Smooth muscle cell (in vitro differentiated cells): ENCODE results near the gene POLR3A. TPM values are rescaled to one million over a fixed set of nuclear protein-coding genes. Genes with fewer than 3 reads are reported as not detected.

Experiments
- DNase-seq: peaks from one replicate; lab custom pipeline; 2025; ENCODE audit not compliant: unreplicated experiment; lab: John Stamatoyannopoulos, UW
- H2AFZ ChIP-seq: fragments of 200-600 bp; sonication (generic); 2 replicates; pipeline ENCODE4 v1.6.0; 2016; ENCODE audit warnings: antibody characterized with exemption, low read depth, mild to moderate bottlenecking
- H3F3A ChIP-seq: fragments of 200-600 bp; sonication (generic); 2 replicates; pipeline ENCODE4 v1.6.0; 2017; ENCODE audit warnings: antibody characterized with exemption, low read depth
- H3K27ac ChIP-seq: fragments of 200-600 bp; sonication (generic); 2 replicates; pipeline ENCODE4 v1.5.1; 2016; ENCODE audit warnings: low read depth, mild to moderate bottlenecking
- H3K27me3 ChIP-seq: fragments of 200-600 bp; sonication (generic); 2 replicates; pipeline ENCODE4 v1.6.1; 2016; ENCODE audit warnings: low read depth, mild to moderate bottlenecking
- H3K36me3 ChIP-seq: fragments of 200-600 bp; sonication (generic); 2 replicates; pipeline ENCODE4 v1.5.1; 2016; ENCODE audit warnings: low read depth
- H3K4me1 ChIP-seq: fragments of 200-600 bp; sonication (generic); 2 replicates; pipeline ENCODE4 v1.5.1; 2016; ENCODE audit warnings: low read depth
- H3K4me2 ChIP-seq: fragments of 200-600 bp; sonication (generic); 2 replicates; pipeline ENCODE4 v1.6.0; 2016; ENCODE audit warnings: mild to moderate bottlenecking
- H3K4me3 ChIP-seq: fragments of 200-600 bp; sonication (generic); 2 replicates; pipeline ENCODE4 v1.5.1; 2016; ENCODE audit warnings: mild to moderate bottlenecking
- H3K79me2 ChIP-seq: fragments of 200-600 bp; sonication (generic); 2 replicates; pipeline ENCODE4 v1.6.0; 2016; ENCODE audit warnings: low read depth, mild to moderate bottlenecking
- H3K9ac ChIP-seq: fragments of 200-600 bp; sonication (generic); 2 replicates; pipeline ENCODE4 v1.6.0; 2016; ENCODE audit warnings: low read depth
- H3K9me3 ChIP-seq: fragments of 200-600 bp; sonication (generic); replicated peaks from 2 replicates; pipeline ENCODE4 v1.5.1; 2016; ENCODE audit warnings: low read depth
- H4K20me1 ChIP-seq: fragments of 200-600 bp; sonication (generic); 2 replicates; pipeline ENCODE4 v1.6.0; 2016; ENCODE audit warnings: low read depth
- CTCF ChIP-seq: fragments of 200-600 bp; sonication (generic); IDR thresholded peaks from 2 replicates; pipeline ENCODE4 v1.5.1; 2017; ENCODE audit warnings: borderline replicate concordance, mild to moderate bottlenecking, antibody characterized with exemption; ENCODE audit not compliant: insufficient read depth, poor library complexity, severe bottlenecking
- WGBS: methylation state at CpG from one replicate; pipeline ENCODE4 v1.1.7; 2016; ENCODE audit warnings: low lambda C conversion rate; 5-methylcytosine and 5-hydroxymethylcytosine counted together
- polyA plus RNA-seq: library from polyadenylated mRNA; unstranded; fragments of >200 nt; fragmentation: Nextera tagmentation; extraction: Ambion mirVana; gene quantifications from 2 replicates; pipeline ENCODE4 v1.2.1, GENCODE V29; 2016
- total RNA-seq: library from RNA; depleted of rRNA; stranded (reverse); fragments of >200 nt; gene quantifications from 2 replicates; pipeline ENCODE4 v1.2.3, GENCODE V29; 2014

Gene POLR3A
- total and polyA plus RNA-seq, 2 experiments from 2014 or later = 13.8 to 14.9 TPM

- TF ChIP-seq CTCF = no peak
- Histone ChIP-seq H3K27me3 (no peaks in the 10 kb centered on the region), H3F3A (no peaks in the 10 kb centered on the region), H2AFZ (no peak overlapping the region), H3K79me2 (no peaks in the 10 kb centered on the region), H3K4me1 (peaks cover 6% of the 10 kb centered on the region), H3K4me3 (no peak overlapping the region), H3K27ac (peak overlapping the region; percentile 59), H3K9me3 (no peaks in the 10 kb centered on the region), H3K9ac (no peak overlapping the region), H3K36me3 (no peaks in the 10 kb centered on the region), H3K4me2 (peak overlapping the region; percentile 46), H4K20me1 (no peaks in the 10 kb centered on the region)
- 19% methylated on average over 8 of the region's 8 CpGs for WGBS
- DNase-seq = no peak
These were observed 86.0 kb downstream of the POLR3A start for GRCh38 chr10:77943121-77943901.

GRCh38 chr10:77941790-77942189 is 87.5 kb downstream of the POLR3A start:
- no peaks in the 10 kb centered on the region for H3F3A ChIP-seq
- 66% methylated on average over 6 of the region's 6 CpGs for WGBS
- no peak overlapping the region for H3K9ac ChIP-seq

GRCh38 chr10:77940627-77941026 is 88.7 kb downstream of the POLR3A start:
- WGBS = 66% methylated on average over 3 of the region's 3 CpGs

More at GRCh38 chr10:77941790-77942189, 87.5 kb downstream of the POLR3A start:
- DNase-seq = no peak
- Histone ChIP-seq H3K4me2 (no peak overlapping the region), H3K4me1 (peaks cover 6% of the 10 kb centered on the region), H3K27ac (no peak overlapping the region), H3K79me2 (no peaks in the 10 kb centered on the region), H3K4me3 (no peak overlapping the region), H4K20me1 (no peaks in the 10 kb centered on the region), H2AFZ (no peak overlapping the region), H3K9me3 (no peaks in the 10 kb centered on the region), H3K36me3 (no peaks in the 10 kb centered on the region), H3K27me3 (no peaks in the 10 kb centered on the region)
- TF ChIP-seq CTCF = no peak

More at GRCh38 chr10:77940627-77941026, 88.7 kb downstream of the POLR3A start:
- DNase-seq = no peak
- no peak overlapping the region for H3K4me3 ChIP-seq
- H3K27me3 ChIP-seq = no peaks in the 10 kb centered on the region
- H3K4me1 ChIP-seq = peaks cover 6% of the 10 kb centered on the region
- H3K27ac ChIP-seq = no peak overlapping the region
- H3K9ac ChIP-seq = no peak overlapping the region
- no peaks in the 10 kb centered on the region for H3K36me3 ChIP-seq
- H3F3A ChIP-seq = no peaks in the 10 kb centered on the region
- H3K79me2 ChIP-seq = no peaks in the 10 kb centered on the region
- no peak overlapping the region for H2AFZ ChIP-seq
- no peak overlapping the region for H3K4me2 ChIP-seq
- H3K9me3 ChIP-seq = no peaks in the 10 kb centered on the region
- TF ChIP-seq CTCF = no peak
- H4K20me1 ChIP-seq = no peaks in the 10 kb centered on the region
